OCI-LY3 (cell line): ENCODE data around the gene MACROD1.

Experiments
- H2AFZ ChIP-seq: fragments of 200-600, 300-600 bp; shearing (Covaris generic); 2 replicates; pipeline ENCODE4 v1.6.0; 2014; ENCODE audit warnings: antibody characterized with exemption, low read depth, low read length
- H3K27ac ChIP-seq: fragments of 200-600, 300-600 bp; sonication (generic); 2 replicates; pipeline ENCODE4 v1.5.1; 2014; ENCODE audit warnings: mild to moderate bottlenecking, low read length, moderate library complexity, mixed read lengths
- H3K27me3 ChIP-seq: fragments of 200-600, 300-600 bp; sonication (generic); 2 replicates; pipeline ENCODE4 v1.6.1; 2014; ENCODE audit warnings: low read depth, low read length, mixed read lengths
- H3K36me3 ChIP-seq: fragments of 200-600, 300-600 bp; sonication (generic); replicated peaks from 2 replicates; pipeline ENCODE3; 2014; ENCODE audit warnings: low read depth, low read length, mixed read lengths
- H3K4me1 ChIP-seq: fragments of 300-600, 200-600 bp; sonication (generic); 2 replicates; pipeline ENCODE4 v1.6.1; 2014; ENCODE audit warnings: low read length, mixed read lengths
- H3K4me2 ChIP-seq: fragments of 200-600, 300-600 bp; sonication (generic); 2 replicates; pipeline ENCODE4 v1.6.1; 2014; ENCODE audit warnings: low read length, mixed read lengths
- H3K4me3 ChIP-seq: fragments of 300-600, 200-600 bp; sonication (generic); 2 replicates; pipeline ENCODE4 v1.5.1; 2014; ENCODE audit warnings: antibody characterized with exemption, mild to moderate bottlenecking, low read length, moderate library complexity
- H3K79me2 ChIP-seq: fragments of 300-600, 200-600 bp; shearing (Covaris generic); 2 replicates; pipeline ENCODE4 v1.6.1; 2014; ENCODE audit warnings: mild to moderate bottlenecking, low read length, mixed read lengths
- H3K9ac ChIP-seq: fragments of 300-600, 200-600 bp; shearing (Covaris generic); 2 replicates; pipeline ENCODE4 v1.6.0; 2014; ENCODE audit warnings: mild to moderate bottlenecking, low read length, moderate library complexity
- H3K9me3 ChIP-seq: fragments of 200-600, 300-600 bp; shearing (Covaris generic); 2 replicates; pipeline ENCODE4 v1.6.1; 2014; ENCODE audit warnings: low read length, mixed read lengths; ENCODE audit not compliant: insufficient read depth
- H4K20me1 ChIP-seq: fragments of 200-600, 300-600 bp; sonication (generic); 2 replicates; pipeline ENCODE4 v1.6.1; 2016; ENCODE audit warnings: low read length, mixed read lengths; ENCODE audit not compliant: insufficient read depth
- CTCF ChIP-seq: fragments of 200-600, 300-600 bp; sonication (generic); IDR thresholded peaks from 2 replicates; pipeline ENCODE4 v1.5.1; 2014; ENCODE audit warnings: antibody characterized with exemption, low read length, low read depth
- EZH2phosphoT487 ChIP-seq: fragments of 200-600 bp; shearing (Covaris generic); IDR thresholded peaks from 2 replicates; pipeline ENCODE4 v1.6.1; 2018; ENCODE audit warnings: antibody characterized with exemption, mixed run types, low read depth

MACROD1 gene

GRCh38 chr11:64037027-64037634 is 128.8 kb downstream of the MACROD1 start:
- Histone ChIP-seq H3K4me1 (no peaks in the 10 kb centered on the region), H4K20me1 (no peaks in the 10 kb centered on the region), H3K79me2 (no peaks in the 10 kb centered on the region), H3K27ac (no peak overlapping the region), H3K9ac (no peak overlapping the region), H3K9me3 (no peaks in the 10 kb centered on the region), H3K27me3 (no peaks in the 10 kb centered on the region), H3K4me3 (no peak overlapping the region), H2AFZ (no peak overlapping the region), H3K4me2 (no peak overlapping the region), H3K36me3 (no peaks in the 10 kb centered on the region)
- TF ChIP-seq EZH2phosphoT487: no peak
- TF ChIP-seq CTCF: no peak

GRCh38 chr11:64036087-64037026 is 129.6 kb downstream of the MACROD1 start:
- no peaks in the 10 kb centered on the region for H3K36me3 ChIP-seq
- H3K4me1 ChIP-seq: no peaks in the 10 kb centered on the region
- TF ChIP-seq CTCF: no peak
- TF ChIP-seq EZH2phosphoT487: no peak
- H4K20me1 ChIP-seq: no peaks in the 10 kb centered on the region
- H3K27ac ChIP-seq: no peak overlapping the region
- H2AFZ ChIP-seq: no peak overlapping the region
- no peak overlapping the region for H3K4me2 ChIP-seq
- no peaks in the 10 kb centered on the region for H3K27me3 ChIP-seq
- H3K9ac ChIP-seq: no peak overlapping the region
- no peaks in the 10 kb centered on the region for H3K79me2 ChIP-seq
- H3K9me3 ChIP-seq: no peaks in the 10 kb centered on the region
- H3K4me3 ChIP-seq: no peak overlapping the region

- Histone ChIP-seq H3K4me2 (no peak within 1 kb of the TSS), H3K27ac (no peak within 1 kb of the TSS), H3K36me3 (no peaks in the 10 kb centered on the region), H3K4me1 (no peaks in the 10 kb centered on the region), H3K4me3 (no peak within 1 kb of the TSS), H3K27me3 (no peaks in the 10 kb centered on the region), H3K9ac (no peak within 1 kb of the TSS), H3K9me3 (no peaks in the 10 kb centered on the region), H2AFZ (no peak within 1 kb of the TSS), H3K79me2 (no peaks in the 10 kb centered on the region), H4K20me1 (no peaks in the 10 kb centered on the region)
- no peak for TF ChIP-seq EZH2phosphoT487
- TF ChIP-seq CTCF: no peak
Measured at GRCh38 chr11:64035576-64035975, 130.3 kb downstream of the MACROD1 start, which contains the start of gene FLRT1. TSS of gene FLRT1 (plus strand) at chr11:64035931. CDS start at chr11:64116268, 80,337 bp downstream.

GRCh38 chr11:64035081-64035524 is 130.8 kb downstream of the MACROD1 start:
- no peaks in the 10 kb centered on the region for H3K36me3 ChIP-seq
- H3K9me3 ChIP-seq: no peaks in the 10 kb centered on the region
- no peaks in the 10 kb centered on the region for H4K20me1 ChIP-seq
- H3K9ac ChIP-seq: no peak overlapping the region
- TF ChIP-seq EZH2phosphoT487 (no peak), CTCF (no peak)
- H3K4me2 ChIP-seq: no peak overlapping the region
- H3K4me3 ChIP-seq: no peak overlapping the region
- H3K79me2 ChIP-seq: no peaks in the 10 kb centered on the region
- H3K4me1 ChIP-seq: no peaks in the 10 kb centered on the region
- H3K27ac ChIP-seq: no peak overlapping the region
- no peak overlapping the region for H2AFZ ChIP-seq
- H3K27me3 ChIP-seq: peaks cover 4% of the 10 kb centered on the region; the same call in 1 of the 2 replicates
